ENCODE results near the gene DYNC1I1.

The DYNC1I1 gene

GRCh38 chr7:96069401-96069800, 297.0 kb downstream of the DYNC1I1 start:
- in situ Hi-C loops (cut with HindIII; ENCODE audit: low sequenced_read_pairs), result no loop called here

- in situ Hi-C loops (cut with HindIII; ENCODE audit: low sequenced_read_pairs), result no loop called here
These were observed 302.5 kb downstream of the DYNC1I1 start for GRCh38 chr7:96074871-96075270.

GRCh38 chr7:96075510-96076349, 303.4 kb downstream of the DYNC1I1 start:
- in situ Hi-C loops (cut with HindIII; ENCODE audit: low sequenced_read_pairs), result no loop called here

- in situ Hi-C loops (cut with HindIII; ENCODE audit: low sequenced_read_pairs), result no loop called here
These were observed 304.0 kb downstream of the DYNC1I1 start for GRCh38 chr7:96076350-96076707.

GRCh38 chr7:96080027-96080426, 307.7 kb downstream of the DYNC1I1 start:
- in situ Hi-C loops (cut with HindIII; ENCODE audit: low sequenced_read_pairs), result no loop called here

GRCh38 chr7:96084881-96085553, 312.7 kb downstream of the DYNC1I1 start:
- in situ Hi-C loops (cut with HindIII; ENCODE audit: low sequenced_read_pairs), result no loop called here

- in situ Hi-C loops (cut with HindIII; ENCODE audit: low sequenced_read_pairs), result no loop called here
These were observed 313.6 kb downstream of the DYNC1I1 start for GRCh38 chr7:96085953-96086352.

GRCh38 chr7:96088579-96088978, 316.2 kb downstream of the DYNC1I1 start:
- in situ Hi-C loops (cut with HindIII; ENCODE audit: low sequenced_read_pairs), result no loop called here

GRCh38 chr7:96089511-96089910, 317.2 kb downstream of the DYNC1I1 start:
- in situ Hi-C loops (cut with HindIII; ENCODE audit: low sequenced_read_pairs), result no loop called here

GRCh38 chr7:96090756-96091155, 318.4 kb downstream of the DYNC1I1 start:
- in situ Hi-C loops (cut with HindIII; ENCODE audit: low sequenced_read_pairs), result no loop called here

GRCh38 chr7:96093435-96093834, 321.1 kb downstream of the DYNC1I1 start:
- in situ Hi-C loops (cut with HindIII; ENCODE audit: low sequenced_read_pairs), result no loop called here

- in situ Hi-C loops (cut with HindIII; ENCODE audit: low sequenced_read_pairs), result no loop called here
These were observed 325.5 kb downstream of the DYNC1I1 start for GRCh38 chr7:96097835-96098234.

GRCh38 chr7:96100737-96101136, 328.4 kb downstream of the DYNC1I1 start:
- in situ Hi-C loops (cut with HindIII; ENCODE audit: low sequenced_read_pairs), result no loop called here

GRCh38 chr7:96102096-96102811, 329.9 kb downstream of the DYNC1I1 start:
- in situ Hi-C loops (cut with HindIII; ENCODE audit: low sequenced_read_pairs), result no loop called here

- in situ Hi-C loops (cut with HindIII; ENCODE audit: low sequenced_read_pairs), result no loop called here
These were observed 332.6 kb downstream of the DYNC1I1 start for GRCh38 chr7:96104984-96105383.

- in situ Hi-C loops (cut with HindIII; ENCODE audit: low sequenced_read_pairs), result no loop called here
These were observed 339.1 kb downstream of the DYNC1I1 start for GRCh38 chr7:96111405-96111804.

- in situ Hi-C loops (cut with HindIII; ENCODE audit: low sequenced_read_pairs), result no loop called here
These were observed 341.8 kb downstream of the DYNC1I1 start for GRCh38 chr7:96114190-96114589.

- in situ Hi-C loops (cut with HindIII; ENCODE audit: low sequenced_read_pairs), result no loop called here
These were observed 343.8 kb downstream of the DYNC1I1 start for GRCh38 chr7:96116173-96116572.

- in situ Hi-C loops (cut with HindIII; ENCODE audit: low sequenced_read_pairs), result no loop called here
These were observed 346.2 kb downstream of the DYNC1I1 start for GRCh38 chr7:96118449-96119001.

- in situ Hi-C loops (cut with HindIII; ENCODE audit: low sequenced_read_pairs), result no loop called here
These were observed 348.3 kb downstream of the DYNC1I1 start for GRCh38 chr7:96120445-96121225.

- in situ Hi-C loops (cut with HindIII; ENCODE audit: low sequenced_read_pairs), result no loop called here
These were observed 349.4 kb downstream of the DYNC1I1 start for GRCh38 chr7:96121752-96122151.
